ENCODE measurements around the gene SPTB. TPM values are rescaled to one million over a fixed set of nuclear protein-coding genes. Genes with fewer than 3 reads are reported as not detected.

SPTB gene
- total and polyA plus RNA-seq, 8 donors, result 2.2 to 4.7 (median 3.3) TPM

- no peaks in the 10 kb centered on the region for H3K9me3 ChIP-seq
- no peak overlapping the region for H3K27ac ChIP-seq
- intact Hi-C loops (cut with DNase I), result no loop called here
- no peaks in the 10 kb centered on the region for H3K27me3 ChIP-seq
- TF ChIP-seq CTCF (IDR thresholded peaks at IDR 0.05), result no peak
- H3K36me3 ChIP-seq, result peaks cover 0 to 64% of the 10 kb centered on the region in 2 donors
- DNase-seq (no peak), ATAC-seq (no peak)
- no peak overlapping the region for H3K4me3 ChIP-seq
- peaks cover 0 to 4% of the 10 kb centered on the region in 2 donors for H3K4me1 ChIP-seq
These were observed 147.1 kb downstream of the SPTB start for GRCh38 chr14:64732536-64733120.

GRCh38 chr14:64732066-64732465 is 147.6 kb downstream of the SPTB start:
- Histone ChIP-seq H3K27me3 (no peaks in the 10 kb centered on the region), H3K36me3 (peaks cover 0 to 59% of the 10 kb centered on the region in 2 donors), H3K4me1 (peaks cover 0 to 4% of the 10 kb centered on the region in 2 donors), H3K9me3 (no peaks in the 10 kb centered on the region), H3K4me3 (no peak overlapping the region), H3K27ac (no peak overlapping the region)
- ATAC-seq (no peak), DNase-seq (no peak)
- intact Hi-C loops (cut with DNase I), result no loop called here
- no peak for TF ChIP-seq CTCF (IDR thresholded peaks at IDR 0.05)

- Histone ChIP-seq H3K9me3 (no peaks in the 10 kb centered on the region), H3K36me3 (peaks cover 0 to 50% of the 10 kb centered on the region in 2 donors), H3K4me1 (peaks cover 0 to 10% of the 10 kb centered on the region in 2 donors), H3K4me3 (no peak overlapping the region), H3K27ac (no peak overlapping the region), H3K27me3 (no peaks in the 10 kb centered on the region)
- no peak for TF ChIP-seq CTCF (IDR thresholded peaks at IDR 0.05)
- DNase-seq, result no peak
- intact Hi-C loops (cut with DNase I), result no loop called here
- no peak for ATAC-seq
These were observed 148.5 kb downstream of the SPTB start for GRCh38 chr14:64731141-64731581.

GRCh38 chr14:64730681-64731080 is 149.0 kb downstream of the SPTB start:
- DNase-seq, result no peak
- no peak for TF ChIP-seq CTCF (IDR thresholded peaks at IDR 0.05)

GRCh38 chr14:64730061-64730440 is 149.7 kb downstream of the SPTB start:
- no peak overlapping the region for H3K4me3 ChIP-seq
- peaks cover 0 to 48% of the 10 kb centered on the region in 2 donors for H3K36me3 ChIP-seq
- no peaks in the 10 kb centered on the region for H3K9me3 ChIP-seq
- DNase-seq (no peak), ATAC-seq (no peak)
- peaks cover 0 to 10% of the 10 kb centered on the region in 2 donors for H3K4me1 ChIP-seq
- TF ChIP-seq CTCF (IDR thresholded peaks at IDR 0.05), result no peak
- intact Hi-C loops (cut with DNase I), result no loop called here
- no peaks in the 10 kb centered on the region for H3K27me3 ChIP-seq
- H3K27ac ChIP-seq, result no peak overlapping the region

More at GRCh38 chr14:64730681-64731080, 149.0 kb downstream of the SPTB start:
- Histone ChIP-seq H3K4me1 (peaks cover 0 to 10% of the 10 kb centered on the region in 2 donors), H3K36me3 (peaks cover 0 to 48% of the 10 kb centered on the region in 2 donors), H3K9me3 (no peaks in the 10 kb centered on the region), H3K27ac (no peak overlapping the region), H3K27me3 (no peaks in the 10 kb centered on the region), H3K4me3 (no peak overlapping the region)
- no peak for ATAC-seq
- intact Hi-C loops (cut with DNase I), result no loop called here
